Islet precursor cell (in vitro differentiated cells): ENCODE results near the gene PRKCSH.
"Not testable (repeated sequence)": the region's sequence is repeated elsewhere in the genome, so short reads cannot be mapped to it uniquely, and the experiment has no call there.

Experiments
- DNase-seq: peaks from one replicate; pipeline ENCODE4 v3.0.0-alpha.2; 2018

PRKCSH gene

GRCh38 chr19:11435057-11435832 lies at the start of gene PRKCSH, which contains the start of gene ODAD3:
TSS of gene PRKCSH (plus strand) at chr19:11435635. CDS start at chr19:11436118, 483 bp downstream.
TSS of gene ODAD3 (minus strand) at chr19:11435121. CDS start at chr19:11435016, 105 bp downstream.
- DNase-seq, result peak; percentile 100

GRCh38 chr19:11387162-11388034 lies 48.0 kb upstream of the PRKCSH start:
- DNase-seq, result no peak

- DNase-seq, result no peak
Observed at GRCh38 chr19:11390359-11390758, 45.1 kb upstream of the PRKCSH start.

GRCh38 chr19:11390933-11391680 lies 44.3 kb upstream of the PRKCSH start:
- no peak for DNase-seq

- DNase-seq, result no peak
Observed at GRCh38 chr19:11397089-11397610, 38.3 kb upstream of the PRKCSH start.

DNA sequence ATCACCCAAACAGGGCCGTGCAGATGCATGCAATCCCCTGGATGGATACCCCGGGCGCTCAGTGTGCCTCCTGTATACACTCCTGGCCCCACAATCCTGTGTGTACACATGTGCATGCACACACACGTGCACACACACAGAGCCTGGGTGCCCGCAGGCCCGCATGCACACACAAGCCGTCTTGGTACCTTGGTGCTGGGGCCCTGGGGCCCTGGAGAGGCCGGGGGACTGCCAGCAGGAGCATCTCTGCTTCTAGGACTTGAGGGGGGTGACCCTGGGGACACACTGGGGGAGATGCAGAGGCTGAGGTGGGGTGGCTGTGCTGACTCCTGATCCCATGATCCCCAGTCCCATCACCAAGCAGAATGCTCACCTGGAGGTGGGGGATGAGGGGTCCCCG lies 35.8 kb upstream of the PRKCSH start:
- no peak for DNase-seq

DNA sequence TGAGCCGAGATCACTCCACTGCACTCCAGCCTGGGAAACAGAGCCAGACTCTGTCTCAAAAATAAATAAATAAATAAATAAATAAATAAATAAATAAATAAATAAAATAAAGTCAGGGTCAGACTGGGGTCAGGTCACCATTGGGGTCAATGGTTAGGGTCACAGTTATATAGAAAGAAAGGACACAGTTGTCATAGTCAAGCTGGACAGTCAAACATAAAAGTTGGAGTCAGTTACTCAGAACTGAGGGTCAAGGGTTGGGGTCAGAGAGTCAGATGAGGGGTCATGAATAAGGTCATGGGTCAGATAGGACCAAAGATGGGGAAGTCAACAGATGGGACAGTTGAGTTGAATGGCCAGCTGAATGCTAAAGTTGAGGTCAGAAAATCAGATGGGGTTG lies 34.6 kb upstream of the PRKCSH start:
- no peak for DNase-seq

DNA sequence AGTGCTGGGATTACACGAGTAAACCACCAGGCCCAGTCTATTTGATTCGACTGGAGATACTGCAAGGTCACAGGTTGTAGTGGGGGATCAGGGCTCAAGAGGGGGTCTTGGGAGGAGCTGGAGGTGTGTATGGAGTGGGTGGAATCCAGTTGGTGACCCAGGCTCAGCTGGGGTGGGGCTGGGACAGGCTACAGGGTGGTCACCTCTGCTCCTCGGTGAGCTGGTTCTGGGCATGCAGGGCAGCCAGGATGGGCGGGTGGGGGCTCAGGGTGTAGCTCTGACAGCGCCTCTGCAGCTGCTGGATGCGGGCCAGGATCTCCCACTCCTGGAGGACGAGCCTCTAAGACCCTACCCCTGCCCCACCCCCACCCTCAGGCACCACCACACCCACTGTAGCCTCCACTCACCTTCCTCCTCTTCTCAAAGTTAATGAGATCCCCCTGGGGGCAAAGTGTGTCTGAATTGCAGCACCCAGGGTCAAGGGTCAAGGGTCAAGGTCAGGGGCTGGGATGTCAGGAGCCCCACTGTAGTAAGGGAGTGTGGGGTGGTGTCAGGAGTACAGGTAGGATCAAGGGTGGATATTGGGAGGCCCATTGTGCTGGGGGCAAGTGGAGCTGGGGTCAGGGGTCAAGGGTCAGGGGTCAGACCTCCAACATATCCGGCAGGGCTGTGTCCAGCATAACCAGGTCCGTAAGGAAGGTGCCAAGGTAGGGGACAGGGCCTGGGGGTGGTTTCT lies 33.5 kb upstream of the PRKCSH start:
- DNase-seq, result no peak

DNA sequence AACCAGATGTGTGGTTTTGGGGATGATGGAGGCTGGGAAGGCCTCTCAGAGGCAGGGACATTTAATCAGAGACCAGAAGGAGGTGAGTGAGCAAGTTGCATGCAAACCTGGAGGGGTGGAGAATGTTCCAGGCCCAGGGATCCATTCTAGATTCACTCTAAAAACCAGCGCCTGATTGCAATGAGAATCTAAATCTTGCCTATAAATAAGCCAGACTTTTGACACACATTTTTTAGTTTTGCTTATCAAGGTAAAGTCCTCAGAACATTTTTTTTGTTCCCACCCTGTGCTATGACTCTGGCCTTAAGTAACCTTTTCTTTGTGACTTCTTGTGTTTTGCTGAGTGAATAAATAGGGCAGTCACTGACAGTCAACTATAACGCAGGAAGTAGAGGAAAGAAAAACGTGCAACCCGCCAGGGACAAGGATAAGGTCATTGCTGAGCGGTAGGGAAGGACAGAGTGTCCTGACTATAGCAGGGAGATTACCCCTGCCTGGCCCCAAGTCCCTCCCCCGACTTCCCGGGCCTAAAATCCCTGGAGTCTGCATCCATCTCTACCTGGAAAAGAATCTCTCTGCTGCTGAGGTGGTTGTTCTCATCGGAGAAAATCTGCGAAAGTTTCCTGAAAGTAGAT lies 30.7 kb upstream of the PRKCSH start:
- DNase-seq, result no peak

GRCh38 chr19:11405846-11406643 lies 29.4 kb upstream of the PRKCSH start:
- peak; percentile 67 for DNase-seq

DNA sequence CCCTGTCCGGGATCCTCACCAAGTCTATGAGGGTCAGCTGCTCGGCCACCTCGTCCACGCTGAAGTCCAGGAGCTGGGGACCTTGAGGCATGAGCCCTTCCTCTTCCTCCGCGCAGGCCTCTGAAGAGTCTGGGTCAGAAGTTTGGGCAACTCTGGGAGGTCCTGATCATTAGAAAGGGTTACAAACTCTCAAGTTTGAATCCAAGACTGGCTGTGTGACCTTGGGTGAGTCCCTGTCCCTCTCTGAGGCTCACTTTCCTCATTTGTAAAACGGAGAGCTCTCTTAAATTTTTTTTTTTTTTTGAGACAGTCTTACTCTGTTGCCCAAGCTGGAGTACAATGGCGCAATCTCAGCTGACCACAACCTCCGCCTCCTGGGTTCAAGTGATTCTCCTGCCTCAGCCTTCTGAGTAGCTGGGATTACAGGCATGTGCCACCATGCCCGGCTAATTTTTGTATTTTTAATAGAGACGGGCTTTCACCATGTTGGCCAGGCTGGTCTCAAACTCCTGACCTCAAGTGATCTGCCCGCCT lies 28.7 kb upstream of the PRKCSH start:
- DNase-seq, result not testable (repeated sequence)

- DNase-seq, result no peak
Observed at GRCh38 chr19:11408591-11408990, 26.8 kb upstream of the PRKCSH start.

GRCh38 chr19:11410682-11411081 lies 24.8 kb upstream of the PRKCSH start:
- DNase-seq, result peak; percentile 73

- DNase-seq, result no peak
Observed at GRCh38 chr19:11414544-11414943, 20.9 kb upstream of the PRKCSH start.

DNA sequence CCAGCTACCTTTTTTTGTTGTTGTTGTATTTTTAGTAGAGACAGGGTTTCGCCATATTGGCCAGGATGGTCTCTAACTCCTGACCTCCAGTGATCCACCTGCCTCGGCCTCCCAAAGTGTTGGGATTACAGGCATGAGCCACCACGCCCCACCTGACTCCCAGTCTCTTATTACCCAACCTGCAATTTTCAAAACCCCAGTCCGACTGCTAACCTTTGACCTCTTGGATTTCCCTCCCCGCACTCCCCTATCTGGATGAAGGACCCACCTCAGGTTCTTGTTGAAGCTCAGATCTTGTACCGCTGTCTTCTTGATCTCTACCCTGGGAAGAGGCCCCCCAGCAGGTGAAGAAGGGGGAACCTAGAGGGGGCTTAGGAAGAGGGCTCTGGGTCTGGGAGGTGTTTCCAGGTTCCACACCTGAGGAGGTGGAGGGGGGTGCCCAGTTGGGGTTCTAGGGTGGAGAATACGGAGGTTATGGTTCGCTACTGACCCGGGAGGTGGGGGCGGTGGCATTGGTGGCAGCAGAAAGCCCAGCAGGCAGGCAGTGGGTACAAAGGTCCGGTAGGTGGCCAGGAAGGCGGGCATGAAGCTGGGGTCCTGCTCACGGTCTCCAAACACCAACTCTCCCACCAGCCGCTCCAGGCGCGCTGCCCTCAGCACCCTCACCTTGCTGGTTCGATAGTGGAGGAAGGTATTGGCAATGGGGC lies 18.9 kb upstream of the PRKCSH start:
- DNase-seq, result no peak

DNA sequence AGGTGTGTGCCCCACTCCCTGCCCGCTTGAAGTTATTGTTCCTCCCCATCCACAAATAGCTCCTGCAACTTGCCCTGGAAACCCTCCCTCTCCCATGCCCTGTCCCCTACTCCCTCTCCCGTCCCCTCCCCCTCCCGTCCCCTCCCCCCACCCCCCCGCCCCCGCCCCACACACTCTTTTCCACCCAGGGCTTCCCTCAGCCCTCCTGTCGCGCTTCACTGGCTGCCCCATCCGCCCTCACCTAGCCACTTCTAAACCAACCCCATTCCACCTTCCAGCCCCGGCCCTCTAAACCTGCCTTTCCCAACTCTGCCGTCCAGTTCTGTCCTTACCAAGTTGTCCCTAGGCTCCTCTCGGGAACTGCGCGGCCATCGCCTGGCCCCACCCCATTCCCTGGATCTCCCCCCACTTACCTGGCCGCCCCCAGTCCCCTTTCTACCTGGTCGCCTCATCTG lies 17.3 kb upstream of the PRKCSH start:
- no peak for DNase-seq

GRCh38 chr19:11418549-11419506 lies 16.6 kb upstream of the PRKCSH start, which contains the start of gene RGL3:
TSS of gene RGL3 (minus strand) at chr19:11419314. CDS start at chr19:11419278, 36 bp downstream.
- DNase-seq, result peak; percentile 89
